ENCODE data around the gene OTOP3.

The OTOP3 gene

GRCh38 chr17:74943808-74944522 lies 8.3 kb downstream of the OTOP3 start:
- DNase-seq, result no peak

- no peak for DNase-seq
These were observed 9.8 kb downstream of the OTOP3 start for GRCh38 chr17:74945543-74945942.

GRCh38 chr17:74946641-74947040 lies 10.9 kb downstream of the OTOP3 start:
- no peak for DNase-seq

GRCh38 chr17:74947041-74947754 lies 11.5 kb downstream of the OTOP3 start:
- DNase-seq, result no peak

GRCh38 chr17:74949455-74950115 lies 13.9 kb downstream of the OTOP3 start:
- DNase-seq, result no peak

GRCh38 chr17:74950207-74950606 lies 14.5 kb downstream of the OTOP3 start:
- no peak for DNase-seq

- DNase-seq, result no peak
These were observed 15.4 kb downstream of the OTOP3 start for GRCh38 chr17:74951065-74951464.

GRCh38 chr17:74951680-74952421 lies 16.2 kb downstream of the OTOP3 start:
- no peak for DNase-seq

- DNase-seq, result no peak
These were observed 16.9 kb downstream of the OTOP3 start for GRCh38 chr17:74952431-74953133.

GRCh38 chr17:74953134-74953687 lies 17.5 kb downstream of the OTOP3 start:
- DNase-seq, result no peak

GRCh38 chr17:74954115-74954514 lies 18.4 kb downstream of the OTOP3 start:
- no peak for DNase-seq

GRCh38 chr17:74954665-74955421 lies 19.1 kb downstream of the OTOP3 start:
- DNase-seq, result no peak

- DNase-seq, result no peak
These were observed 20.4 kb downstream of the OTOP3 start for GRCh38 chr17:74956093-74956492.

GRCh38 chr17:74957935-74958740 lies 22.4 kb downstream of the OTOP3 start:
- DNase-seq, result no peak

GRCh38 chr17:74959826-74960515 lies 24.3 kb downstream of the OTOP3 start:
- no peak for DNase-seq

- DNase-seq, result no peak
These were observed 25.1 kb downstream of the OTOP3 start for GRCh38 chr17:74960570-74961342.

GRCh38 chr17:74961657-74962350 lies 26.1 kb downstream of the OTOP3 start:
- DNase-seq, result no peak

GRCh38 chr17:74962622-74963394 lies 27.1 kb downstream of the OTOP3 start:
- no peak for DNase-seq
